ELR (cell line): ENCODE results near the gene TLE5.
A peak's percentile ranks its signal among the peaks of the same experiment; 100 is the strongest.
"Not testable (repeated sequence)": the region's sequence is repeated elsewhere in the genome, so short reads cannot be mapped to it uniquely, and the experiment has no call there.

Source experiments
- DNase-seq: peaks from one replicate; pipeline ENCODE4 v3.0.0-alpha.2; 2015; ENCODE audit warnings: low read depth

The TLE5 gene

GRCh38 chr19:3096267-3096901 is 34.1 kb upstream of the TLE5 start:
- no peak for DNase-seq

GRCh38 chr19:3095441-3096191 is 33.3 kb upstream of the TLE5 start:
- peak; percentile 50 for DNase-seq

GRCh38 chr19:3094601-3095440 is 32.5 kb upstream of the TLE5 start:
- peak; percentile 46 for DNase-seq

GRCh38 chr19:3089299-3089855 is 27.1 kb upstream of the TLE5 start:
- not testable (repeated sequence) for DNase-seq

GRCh38 chr19:3087769-3088168 is 25.5 kb upstream of the TLE5 start:
- DNase-seq = no peak

GRCh38 chr19:3084943-3085342 is 22.6 kb upstream of the TLE5 start:
- DNase-seq = no peak

- no peak for DNase-seq
These were observed 21.7 kb upstream of the TLE5 start for GRCh38 chr19:3083964-3084363.

GRCh38 chr19:3082331-3082730 is 20.0 kb upstream of the TLE5 start:
- no peak for DNase-seq

- no peak for DNase-seq
These were observed 18.0 kb upstream of the TLE5 start for GRCh38 chr19:3080286-3080685.

GRCh38 chr19:3079578-3079977 is 17.3 kb upstream of the TLE5 start:
- DNase-seq = no peak

- DNase-seq = peak; percentile 48
These were observed 13.5 kb upstream of the TLE5 start for GRCh38 chr19:3075605-3076431.

GRCh38 chr19:3073931-3074595 is 11.8 kb upstream of the TLE5 start:
- DNase-seq = no peak

GRCh38 chr19:3073159-3073563 is 10.9 kb upstream of the TLE5 start:
- peak; percentile 50 for DNase-seq

- DNase-seq = no peak
These were observed 9.5 kb upstream of the TLE5 start for GRCh38 chr19:3071768-3072167.

- no peak for DNase-seq
These were observed 5.8 kb upstream of the TLE5 start for GRCh38 chr19:3068071-3068470.

- DNase-seq = no peak
These were observed 5.3 kb upstream of the TLE5 start for GRCh38 chr19:3067563-3067962.

GRCh38 chr19:3066482-3067049 is 4.3 kb upstream of the TLE5 start:
- no peak for DNase-seq

- DNase-seq = no peak
These were observed 3.5 kb upstream of the TLE5 start for GRCh38 chr19:3065675-3066357.

GRCh38 chr19:3064011-3064330 is 1.7 kb upstream of the TLE5 start:
- no peak for DNase-seq
